Prostate gland (tissue), 2 donors: ENCODE results near the gene OSTC. TPM values are rescaled to one million over a fixed set of nuclear protein-coding genes. Genes with fewer than 3 reads are reported as not detected.

ENCODE experiments used
- DNase-seq: peaks from one replicate; pipeline ENCODE4 v3.0.0-alpha.2; 2019; ENCODE audit warnings: low spot score
- H3K27ac ChIP-seq, 2 donors: fragments of 200-600 bp; sonication (generic); 2 replicates each; pipeline ENCODE4 v1.5.1; 2017 to 2019
- H3K27me3 ChIP-seq: fragments of 200-600 bp; sonication (generic); replicated peaks from 2 replicates; pipeline ENCODE4 v1.5.1; 2019; ENCODE audit not compliant: insufficient read depth
- H3K36me3 ChIP-seq, 2 donors: fragments of 200-600 bp; sonication (generic); 1 replicate in 1 of 2; 2 replicates in 1 of 2; pipeline versions ENCODE4 v1.5.1 to v1.8.1; 2017 to 2019
- H3K4me1 ChIP-seq: fragments of 200-600 bp; sonication (generic); replicated peaks from 2 replicates; pipeline ENCODE4 v1.5.1; 2019
- H3K4me3 ChIP-seq, 2 donors: fragments of 200-600 bp; sonication (generic); 2 replicates each; pipeline ENCODE4 v1.5.1; 2017 to 2019
- H3K9me3 ChIP-seq: fragments of 200-600 bp; sonication (generic); 2 replicates; pipeline ENCODE4 v1.5.1; 2017
- POLR2A ChIP-seq: fragments of 450-650 bp; IDR thresholded peaks from one replicate; pipeline ENCODE4 v1.6.1; 2016; ENCODE audit warnings: antibody characterized with exemption, mild to moderate bottlenecking
- POLR2AphosphoS5 ChIP-seq: sonication (generic); formaldehyde crosslinking; IDR thresholded peaks from one replicate; pipeline ENCODE4 v1.6.1; 2017; ENCODE audit warnings: antibody characterized with exemption
- WGBS: methylation state at CpG from one replicate; pipeline ENCODE4 v1.1.5; 2018; 5-methylcytosine and 5-hydroxymethylcytosine counted together
- intact Hi-C: fragments of 100-400 bp; cut with DNase I; formaldehyde crosslinking; loops from one replicate; pipeline ENCODE4 v1.14.2; 2022
- total RNA-seq, 2 donors: library from RNA; depleted of rRNA; stranded (reverse); fragments of >200 nt; gene quantifications; one replicate each; pipeline ENCODE4 v1.1.0, GENCODE V29; 2016
- TF ChIP-seq, protein P1 (sequence below), 4 experiments: fragments of 200-600 bp in 2 of 4; fragments of 450-650 bp in 2 of 4; sonication (generic) in 2 of 4; IDR thresholded peaks; 1 replicate in 3 of 4; 2 replicates in 1 of 4; pipeline ENCODE4 v1.5.1; 2016 to 2019; ENCODE audit warnings: antibody characterized with exemption in 4 of 4, mild to moderate bottlenecking in 2 of 4, moderate library complexity in 2 of 4

The OSTC gene
- total RNA-seq, 2 donors from 2014 or later: 48.7 to 85.9 TPM

DNA sequence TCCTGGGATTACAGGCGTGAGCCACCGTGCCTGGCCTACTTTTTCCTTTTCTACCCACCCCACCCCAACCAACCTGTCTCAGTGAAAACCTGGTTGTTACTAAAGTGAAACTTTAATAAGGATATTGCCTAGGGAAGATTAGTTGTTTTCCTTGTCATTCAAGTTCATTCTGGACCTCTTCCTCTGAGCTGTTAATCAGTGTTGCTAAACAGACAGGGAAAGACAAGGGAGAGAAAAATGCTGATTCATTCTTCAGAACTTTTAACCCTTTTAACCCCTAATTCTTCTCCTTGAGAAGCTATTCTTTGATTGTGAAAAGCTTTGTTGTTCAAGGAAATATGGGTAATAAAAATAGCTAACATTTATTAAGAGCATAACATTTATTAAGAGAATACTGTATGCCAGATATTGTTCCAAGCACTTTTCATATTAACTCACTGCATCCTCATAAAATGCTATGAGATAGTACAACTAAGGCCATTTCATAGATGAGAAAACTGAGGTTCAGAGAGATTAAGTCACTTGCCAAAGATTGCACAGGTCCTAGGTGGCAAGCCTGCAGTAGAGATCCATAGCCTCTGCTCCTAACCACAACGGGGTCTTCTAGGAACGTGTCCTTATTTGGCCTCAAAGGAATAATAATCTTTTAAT lies 34.8 kb downstream of the OSTC start:
- Histone ChIP-seq H3K9me3 (no peaks in the 10 kb centered on the region), H3K4me3 (no peak overlapping the region), H3K27ac (no peak overlapping the region), H3K36me3 (no peaks in the 10 kb centered on the region), H3K4me1 (no peaks in the 10 kb centered on the region), H3K27me3 (no peaks in the 10 kb centered on the region)
- TF ChIP-seq, protein P1, sequence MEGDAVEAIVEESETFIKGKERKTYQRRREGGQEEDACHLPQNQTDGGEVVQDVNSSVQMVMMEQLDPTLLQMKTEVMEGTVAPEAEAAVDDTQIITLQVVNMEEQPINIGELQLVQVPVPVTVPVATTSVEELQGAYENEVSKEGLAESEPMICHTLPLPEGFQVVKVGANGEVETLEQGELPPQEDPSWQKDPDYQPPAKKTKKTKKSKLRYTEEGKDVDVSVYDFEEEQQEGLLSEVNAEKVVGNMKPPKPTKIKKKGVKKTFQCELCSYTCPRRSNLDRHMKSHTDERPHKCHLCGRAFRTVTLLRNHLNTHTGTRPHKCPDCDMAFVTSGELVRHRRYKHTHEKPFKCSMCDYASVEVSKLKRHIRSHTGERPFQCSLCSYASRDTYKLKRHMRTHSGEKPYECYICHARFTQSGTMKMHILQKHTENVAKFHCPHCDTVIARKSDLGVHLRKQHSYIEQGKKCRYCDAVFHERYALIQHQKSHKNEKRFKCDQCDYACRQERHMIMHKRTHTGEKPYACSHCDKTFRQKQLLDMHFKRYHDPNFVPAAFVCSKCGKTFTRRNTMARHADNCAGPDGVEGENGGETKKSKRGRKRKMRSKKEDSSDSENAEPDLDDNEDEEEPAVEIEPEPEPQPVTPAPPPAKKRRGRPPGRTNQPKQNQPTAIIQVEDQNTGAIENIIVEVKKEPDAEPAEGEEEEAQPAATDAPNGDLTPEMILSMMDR (IDR thresholded peaks at IDR 0.05): no peak
- no peak for TF ChIP-seq POLR2AphosphoS5
- TF ChIP-seq POLR2A: no peak
- 94% methylated on average over 4 of the region's 4 CpGs for WGBS
- DNase-seq: no peak
- intact Hi-C loops: loop anchor here (10.0 kb wide), 1 partner anchor 720 kb away; no protein-coding TSS in a partner anchor

DNA sequence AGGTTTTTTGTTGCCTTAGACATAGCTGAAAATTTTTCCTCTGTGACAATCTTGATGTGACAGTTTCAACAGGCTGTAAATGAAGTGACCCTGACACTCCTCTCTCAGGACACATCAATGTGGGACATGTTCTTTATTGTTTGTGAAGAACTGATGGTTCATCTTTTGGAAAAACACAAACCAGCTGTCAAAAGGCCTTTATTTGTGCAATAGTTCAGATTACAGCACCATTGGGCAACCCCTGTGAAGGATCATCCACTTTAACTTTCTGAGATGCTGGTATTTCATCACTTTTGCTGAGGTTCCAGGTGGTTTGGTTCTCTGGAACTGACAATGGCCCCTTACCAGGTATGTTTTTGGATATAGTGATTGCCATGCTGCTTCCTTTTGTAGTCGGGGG lies 40.3 kb downstream of the OSTC start:
- intact Hi-C loops: no loop called here
- no peak for DNase-seq
- WGBS: 0% methylated on average over 1 of the region's 1 CpG
- TF ChIP-seq POLR2AphosphoS5: no peak
- no peak for TF ChIP-seq POLR2A
- TF ChIP-seq, protein P1 (IDR thresholded peaks at IDR 0.05): no peak
- H3K27me3 ChIP-seq: no peaks in the 10 kb centered on the region
- H3K27ac ChIP-seq: no peak overlapping the region
- no peaks in the 10 kb centered on the region for H3K36me3 ChIP-seq
- no peak overlapping the region for H3K4me3 ChIP-seq
- H3K9me3 ChIP-seq: no peaks in the 10 kb centered on the region
- H3K4me1 ChIP-seq: no peaks in the 10 kb centered on the region

DNA sequence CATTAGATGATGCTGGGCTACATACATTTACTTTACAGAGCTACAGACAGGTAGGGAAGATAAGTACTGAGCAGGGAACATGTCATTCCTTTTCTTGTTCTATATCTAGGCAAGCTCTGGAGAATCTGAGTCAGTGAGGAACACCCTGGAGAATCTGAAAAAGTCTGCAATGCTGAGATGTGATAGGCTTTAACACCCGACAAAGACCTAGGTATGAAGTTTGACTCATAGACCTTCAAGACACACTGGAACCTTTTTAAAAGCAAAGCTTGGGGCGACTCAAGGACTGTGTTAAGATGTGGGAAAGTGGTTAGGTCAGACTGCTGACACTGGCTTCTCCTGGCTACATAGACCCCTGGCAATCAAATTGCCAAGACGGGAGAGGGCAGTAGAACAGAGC lies 42.8 kb downstream of the OSTC start:
- no peaks in the 10 kb centered on the region for H3K4me1 ChIP-seq
- no peak overlapping the region for H3K27ac ChIP-seq
- H3K4me3 ChIP-seq: no peak overlapping the region
- WGBS: 94% methylated on average over 3 of the region's 3 CpGs
- intact Hi-C loops: no loop called here
- H3K9me3 ChIP-seq: no peaks in the 10 kb centered on the region
- DNase-seq: no peak
- no peaks in the 10 kb centered on the region for H3K36me3 ChIP-seq
- no peaks in the 10 kb centered on the region for H3K27me3 ChIP-seq
- TF ChIP-seq POLR2A (no peak), POLR2AphosphoS5 (no peak)
- TF ChIP-seq, protein P1 (IDR thresholded peaks at IDR 0.05): no peak

DNA sequence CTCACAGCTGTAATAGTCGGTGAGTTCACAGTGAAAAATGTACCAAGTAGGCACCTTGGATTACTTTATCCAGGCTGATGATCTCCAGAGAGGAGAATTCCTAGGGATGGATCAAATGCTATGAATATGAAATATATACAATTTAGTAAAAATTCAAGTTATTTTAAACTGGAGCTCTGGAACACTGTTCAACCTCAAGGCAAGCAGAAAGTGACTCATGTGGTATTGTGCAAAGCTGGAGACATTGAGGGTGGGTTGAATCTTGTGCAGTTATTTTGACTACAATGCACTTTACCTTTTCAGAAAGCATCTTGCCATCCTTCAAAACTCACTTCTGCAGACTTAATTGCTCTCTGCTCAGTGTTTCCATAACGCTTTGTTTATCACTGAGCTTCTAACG lies 43.4 kb downstream of the OSTC start:
- Histone ChIP-seq H3K4me3 (no peak overlapping the region), H3K27me3 (no peaks in the 10 kb centered on the region), H3K27ac (no peak overlapping the region), H3K9me3 (no peaks in the 10 kb centered on the region), H3K36me3 (no peaks in the 10 kb centered on the region), H3K4me1 (no peaks in the 10 kb centered on the region)
- WGBS: 62% methylated on average over 3 of the region's 3 CpGs
- TF ChIP-seq, protein P1 (IDR thresholded peaks at IDR 0.05): no peak
- TF ChIP-seq POLR2A: no peak
- TF ChIP-seq POLR2AphosphoS5: no peak
- intact Hi-C loops: no loop called here
- DNase-seq: no peak

DNA sequence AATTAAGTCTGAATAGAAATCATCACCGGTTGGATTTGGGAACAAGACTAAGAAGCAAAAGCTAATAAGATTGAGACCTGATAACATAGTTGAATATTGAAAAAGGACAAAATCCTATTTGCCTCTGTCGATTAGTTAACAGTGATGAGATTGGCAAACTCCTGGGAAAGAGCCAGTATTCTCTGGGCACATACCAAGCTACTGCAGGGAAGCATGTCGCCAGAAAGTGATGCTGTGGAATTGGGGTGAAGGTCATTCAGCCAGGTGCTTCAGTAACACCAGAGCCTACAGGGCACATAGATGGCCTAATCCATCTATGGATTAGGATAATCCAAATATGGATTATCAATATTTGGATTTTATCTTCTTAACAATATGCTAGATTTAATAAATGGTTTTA lies 44.0 kb downstream of the OSTC start:
- 45% methylated on average over 3 of the region's 3 CpGs for WGBS

More for the DNA sequence above, 44.0 kb downstream of the OSTC start:
- Histone ChIP-seq H3K27me3 (no peaks in the 10 kb centered on the region), H3K36me3 (no peaks in the 10 kb centered on the region), H3K9me3 (no peaks in the 10 kb centered on the region), H3K27ac (no peak overlapping the region), H3K4me3 (no peak overlapping the region), H3K4me1 (no peaks in the 10 kb centered on the region)
- no peak for DNase-seq
- TF ChIP-seq POLR2A (no peak), POLR2AphosphoS5 (no peak)
- TF ChIP-seq, protein P1 (IDR thresholded peaks at IDR 0.05): no peak
- intact Hi-C loops: no loop called here
